UCSD-AML1 (cell line): ENCODE data around the gene NCAN.
"Not testable (repeated sequence)": the region's sequence is repeated elsewhere in the genome, so short reads cannot be mapped to it uniquely, and the experiment has no call there.

ENCODE experiments used
- DNase-seq: peaks from one replicate; lab custom pipeline; 2025; ENCODE audit not compliant: unreplicated experiment; lab: John Stamatoyannopoulos, UW

NCAN gene

GRCh38 chr19:19211499-19212420, at the start of gene NCAN:
Gene NCAN (plus strand): TSS chr19:19211958. CDS start chr19:19216954, 4,996 bp downstream.
- DNase-seq: no peak

- no peak for DNase-seq
These were observed 49.3 kb upstream of the NCAN start for GRCh38 chr19:19162495-19162894.

GRCh38 chr19:19165396-19165795, 46.4 kb upstream of the NCAN start:
- DNase-seq: no peak

- no peak for DNase-seq
These were observed 44.1 kb upstream of the NCAN start for GRCh38 chr19:19167612-19168011.

GRCh38 chr19:19169236-19170052, 42.3 kb upstream of the NCAN start:
- DNase-seq: no peak

- DNase-seq: no peak
These were observed 41.5 kb upstream of the NCAN start, which contains the start of gene MEF2B for GRCh38 chr19:19170053-19170872. Gene MEF2B (minus strand): TSS chr19:19170263. CDS start chr19:19150735, 19,528 bp downstream.

- no peak for DNase-seq
These were observed 40.7 kb upstream of the NCAN start for GRCh38 chr19:19170873-19171672.

GRCh38 chr19:19171821-19172532, 39.8 kb upstream of the NCAN start:
- no peak for DNase-seq

GRCh38 chr19:19173243-19173642, 38.5 kb upstream of the NCAN start:
- not testable (repeated sequence) for DNase-seq

GRCh38 chr19:19176950-19177349, 34.8 kb upstream of the NCAN start:
- DNase-seq: no peak

- DNase-seq: no peak
These were observed 32.0 kb upstream of the NCAN start for GRCh38 chr19:19179548-19180441.

GRCh38 chr19:19181488-19181998, 30.2 kb upstream of the NCAN start:
- no peak for DNase-seq

GRCh38 chr19:19185853-19186740, 25.7 kb upstream of the NCAN start:
- peak; percentile 20 for DNase-seq

- no peak for DNase-seq
These were observed 25.0 kb upstream of the NCAN start for GRCh38 chr19:19186742-19187141.

GRCh38 chr19:19191768-19192077, 20.0 kb upstream of the NCAN start:
- no peak for DNase-seq

- peak; percentile 99 for DNase-seq
These were observed 19.5 kb upstream of the NCAN start, which contains the start of the genes BORCS8 and RFXANK for GRCh38 chr19:19192078-19192882. Gene BORCS8 (minus strand): TSS chr19:19192152. CDS start chr19:19192117, 35 bp downstream. Gene RFXANK (plus strand): TSS chr19:19192258. CDS start chr19:19193947, 1,689 bp downstream.
